Measurements from ENCODE around the gene ZNF239. TPM values are rescaled to one million over a fixed set of nuclear protein-coding genes. Genes with fewer than 3 reads are reported as not detected.
"Not testable (repeated sequence)": the region's sequence is repeated elsewhere in the genome, so short reads cannot be mapped to it uniquely, and the experiment has no call there.

The ZNF239 gene
- total RNA-seq, 6 experiments from 2014 or later, result 0.56 to 1.7 (median 0.97) TPM

GRCh38 chr10:43569681-43570080, 4.7 kb downstream of the ZNF239 start:
- no peaks in the 10 kb centered on the region for H3K4me1 ChIP-seq
- no peaks in the 10 kb centered on the region for H3K36me3 ChIP-seq
- H3K4me3 ChIP-seq, result no peak overlapping the region
- no peak overlapping the region for H3K27ac ChIP-seq
- no peak for DNase-seq
- intact Hi-C loops (cut with DNase I), result no loop called here
- H3K9me3 ChIP-seq, result no peaks in the 10 kb centered on the region
- no peak for ATAC-seq
- no peaks in the 10 kb centered on the region for H3K27me3 ChIP-seq
- TF ChIP-seq CTCF (IDR thresholded peaks at IDR 0.05), result no peak

- intact Hi-C loops (cut with DNase I), result no loop called here
- WGBS (ENCODE audit: insufficient coverage, low coverage, low lambda C conversion rate, missing lambda C conversion rate), result 80% methylated on average over 4 of the region's 4 CpGs
- ATAC-seq (no peak), DNase-seq (no peak)
- no peaks in the 10 kb centered on the region for H3K36me3 ChIP-seq
- H3K4me1 ChIP-seq, result no peaks in the 10 kb centered on the region
- H3K27ac ChIP-seq, result no peak overlapping the region
- no peaks in the 10 kb centered on the region for H3K27me3 ChIP-seq
- no peaks in the 10 kb centered on the region for H3K9me3 ChIP-seq
- TF ChIP-seq CTCF (IDR thresholded peaks at IDR 0.05), result no peak
- no peak for TF ChIP-seq POLR2A (IDR thresholded peaks at IDR 0.05)
- H3K4me3 ChIP-seq, result no peak overlapping the region
Observed at GRCh38 chr10:43557214-43557613, 17.2 kb downstream of the ZNF239 start.

GRCh38 chr10:43543746-43544145, 30.7 kb downstream of the ZNF239 start:
- ATAC-seq; H3K27me3 ChIP-seq; DNase-seq; H3K36me3 ChIP-seq; H3K27ac ChIP-seq; H3K4me1 ChIP-seq; H3K9me3 ChIP-seq; intact Hi-C loops (cut with DNase I); H3K4me3 ChIP-seq: not testable (repeated sequence)
- WGBS (ENCODE audit: insufficient coverage, low coverage, low lambda C conversion rate, missing lambda C conversion rate), result 30% methylated on average over 2 of the region's 11 CpGs

- peaks cover 0 to 32% (median 14%) of the 10 kb centered on the region in 4 donors for H3K9me3 ChIP-seq
Observed at GRCh38 chr10:43524434-43525247, 49.8 kb downstream of the ZNF239 start.

More at GRCh38 chr10:43524434-43525247, 49.8 kb downstream of the ZNF239 start:
- 37% methylated on average over 1 of the region's 1 CpG for WGBS (ENCODE audit: insufficient coverage, low coverage, low lambda C conversion rate, missing lambda C conversion rate)
- ATAC-seq, result no peak
- TF ChIP-seq CTCF (IDR thresholded peaks at IDR 0.05), result no peak
- no peak for DNase-seq
- intact Hi-C loops (cut with DNase I), result no loop called here
- H3K27ac ChIP-seq, result no peak overlapping the region
- H3K36me3 ChIP-seq, result no peaks in the 10 kb centered on the region
- no peaks in the 10 kb centered on the region for H3K4me1 ChIP-seq
- H3K27me3 ChIP-seq, result no peaks in the 10 kb centered on the region
- H3K4me3 ChIP-seq, result no peak overlapping the region

Other genes with a start within 250 kb of the ZNF239 start
- gene FXYD4, start 203.0 kb downstream of the ZNF239 start, total RNA-seq, result not detected
- 100 to 1,000 TPM; 106 to 160 (median 121) TPM for gene HNRNPF, start 165.4 kb downstream of the ZNF239 start, total RNA-seq
- 1 to 10 TPM; 1.4 to 3.0 (median 1.8) TPM for gene ZNF487, start 137.5 kb downstream of the ZNF239 start, total RNA-seq
- gene ZNF485, start 31.8 kb upstream of the ZNF239 start, total RNA-seq, result 1 to 10 TPM; 1.1 to 3.8 (median 2.1) TPM
- 10 to 100 TPM; 10.9 to 20.4 (median 15.3) TPM for gene ZNF32, start 74.3 kb upstream of the ZNF239 start, total RNA-seq